Colonic mucosa (tissue), 4 donors: Measurements from ENCODE around the gene DNM1. TPM values are rescaled to one million over a fixed set of nuclear protein-coding genes. Genes with fewer than 3 reads are reported as not detected.

Source experiments
- DNase-seq: peaks from one replicate; pipeline ENCODE4 v3.0.0-alpha.2; 2020
- H3K27ac ChIP-seq: fragments of 200-600 bp; one replicate; pipeline ENCODE4 v1.8.0; 2021
- H3K27me3 ChIP-seq: fragments of 200-600 bp; one replicate; pipeline ENCODE4 v1.8.0; 2021
- H3K36me3 ChIP-seq: fragments of 200-600 bp; one replicate; pipeline ENCODE4 v1.8.0; 2021
- H3K4me1 ChIP-seq: fragments of 200-600 bp; one replicate; pipeline ENCODE4 v1.8.0; 2021; ENCODE audit warnings: mild to moderate bottlenecking
- H3K4me3 ChIP-seq: fragments of 200-600 bp; one replicate; pipeline ENCODE4 v1.8.0; 2021
- H3K9ac ChIP-seq, 2 donors: one replicate each; pipeline ENCODE4 v1.7.0; 2013; ENCODE audit warnings: control low read depth in 2 of 2, low read depth in 2 of 2, low read length in 2 of 2
- H3K9me3 ChIP-seq: fragments of 200-600 bp; one replicate; pipeline ENCODE4 v1.8.0; 2021
- intact Hi-C: fragments of 100-400 bp; cut with DNase I; formaldehyde crosslinking; loops from one replicate; pipeline ENCODE4 v1.14.1; 2022
- total RNA-seq, 2 donors: library from RNA; stranded (reverse); fragmentation: NEBNext Ultra II Directional in 1 of 2; extraction: Animal tissue kit (Norgen Biotek cat#: 25700) in 1 of 2; gene quantifications; one replicate each; pipeline ENCODE4 v1.2.1, GENCODE V29; 2021
- TF ChIP-seq, protein P1 (sequence below): fragments of 200-600 bp; IDR thresholded peaks from one replicate; pipeline ENCODE4 v1.8.0; 2022; ENCODE audit warnings: antibody characterized with exemption, mild to moderate bottlenecking
- donor health status: healthy.
- donor health status: DM: no; HTN: no; CAD: no.
- donor health status: DM: no; HTN: no; CAD: no.

Gene DNM1
- total RNA-seq: 1 to 10 TPM; 2.5 to 6.8 TPM

GRCh38 chr9:128203024-128203706 lies at the start of gene DNM1:
TSS of gene DNM1 (plus strand) at chr9:128203379. CDS start at chr9:128203471, 92 bp downstream.
- DNase-seq: peak; percentile 49
- peaks cover 12% of the 10 kb centered on the region for H3K27me3 ChIP-seq
- intact Hi-C loops: no loop called here
- no peaks in the 10 kb centered on the region for H3K36me3 ChIP-seq
- no peak within 1 kb of the TSS for H3K27ac ChIP-seq
- peak within 1 kb of the TSS in 1 of 2 donors; percentile 65 for H3K9ac ChIP-seq
- TF ChIP-seq, protein P1, sequence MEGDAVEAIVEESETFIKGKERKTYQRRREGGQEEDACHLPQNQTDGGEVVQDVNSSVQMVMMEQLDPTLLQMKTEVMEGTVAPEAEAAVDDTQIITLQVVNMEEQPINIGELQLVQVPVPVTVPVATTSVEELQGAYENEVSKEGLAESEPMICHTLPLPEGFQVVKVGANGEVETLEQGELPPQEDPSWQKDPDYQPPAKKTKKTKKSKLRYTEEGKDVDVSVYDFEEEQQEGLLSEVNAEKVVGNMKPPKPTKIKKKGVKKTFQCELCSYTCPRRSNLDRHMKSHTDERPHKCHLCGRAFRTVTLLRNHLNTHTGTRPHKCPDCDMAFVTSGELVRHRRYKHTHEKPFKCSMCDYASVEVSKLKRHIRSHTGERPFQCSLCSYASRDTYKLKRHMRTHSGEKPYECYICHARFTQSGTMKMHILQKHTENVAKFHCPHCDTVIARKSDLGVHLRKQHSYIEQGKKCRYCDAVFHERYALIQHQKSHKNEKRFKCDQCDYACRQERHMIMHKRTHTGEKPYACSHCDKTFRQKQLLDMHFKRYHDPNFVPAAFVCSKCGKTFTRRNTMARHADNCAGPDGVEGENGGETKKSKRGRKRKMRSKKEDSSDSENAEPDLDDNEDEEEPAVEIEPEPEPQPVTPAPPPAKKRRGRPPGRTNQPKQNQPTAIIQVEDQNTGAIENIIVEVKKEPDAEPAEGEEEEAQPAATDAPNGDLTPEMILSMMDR: peak; percentile 61
- peaks cover 7% of the 10 kb centered on the region for H3K4me1 ChIP-seq
- H3K9me3 ChIP-seq: no peaks in the 10 kb centered on the region
- peak within 1 kb of the TSS; percentile 59 for H3K4me3 ChIP-seq

DNA sequence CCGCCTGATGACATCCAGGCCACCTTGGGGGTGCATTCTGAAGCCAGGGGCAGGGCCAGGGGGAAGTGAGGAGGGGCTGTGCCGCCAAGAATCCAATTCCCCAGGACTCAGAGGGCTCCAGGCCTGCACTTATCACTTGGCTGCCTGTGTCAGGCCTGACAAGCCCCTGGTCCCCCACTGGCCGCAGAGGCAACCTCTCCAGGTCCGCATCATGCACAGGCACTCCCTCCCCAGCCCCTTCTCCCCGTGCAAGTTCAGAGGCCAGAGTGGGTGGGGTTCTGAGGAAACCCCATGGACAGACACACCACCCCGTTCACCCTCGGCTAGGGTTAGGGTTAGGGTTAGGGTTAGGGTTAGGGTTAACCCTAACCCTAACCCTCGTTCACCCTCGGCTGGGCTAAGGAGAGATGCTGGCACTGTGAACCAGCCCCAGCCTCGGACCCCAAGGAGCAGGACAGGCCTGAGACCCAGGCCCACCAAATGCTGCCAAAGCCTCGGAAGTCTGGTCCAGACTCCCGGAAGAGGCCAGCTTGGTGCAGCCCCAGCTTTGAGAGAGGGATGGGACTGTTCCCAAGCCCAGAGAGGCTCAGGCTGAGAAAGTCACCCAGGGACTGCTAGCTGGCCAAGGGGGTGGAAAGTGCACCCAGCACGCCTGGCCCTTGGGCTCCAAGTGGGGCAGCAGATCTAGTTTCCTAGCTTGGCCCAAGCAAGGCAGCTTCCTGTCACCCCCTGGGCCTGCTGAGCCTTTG lies 49.1 kb upstream of the DNM1 start:
- H3K27me3 ChIP-seq: no peaks in the 10 kb centered on the region
- no peaks in the 10 kb centered on the region for H3K4me1 ChIP-seq
- no peak overlapping the region for H3K4me3 ChIP-seq
- no peak overlapping the region for H3K9ac ChIP-seq
- TF ChIP-seq, protein P1: no peak
- no peak for DNase-seq
- intact Hi-C loops: no loop called here
- H3K27ac ChIP-seq: no peak overlapping the region
- H3K9me3 ChIP-seq: no peaks in the 10 kb centered on the region
- H3K36me3 ChIP-seq: no peaks in the 10 kb centered on the region

GRCh38 chr9:128155736-128156500 lies 47.3 kb upstream of the DNM1 start:
- no peak overlapping the region for H3K27ac ChIP-seq
- intact Hi-C loops: no loop called here
- no peaks in the 10 kb centered on the region for H3K9me3 ChIP-seq
- no peak for DNase-seq
- TF ChIP-seq, protein P1: no peak
- no peak overlapping the region for H3K9ac ChIP-seq
- no peaks in the 10 kb centered on the region for H3K4me1 ChIP-seq
- no peak overlapping the region for H3K4me3 ChIP-seq
- no peaks in the 10 kb centered on the region for H3K27me3 ChIP-seq
- H3K36me3 ChIP-seq: no peaks in the 10 kb centered on the region

DNA sequence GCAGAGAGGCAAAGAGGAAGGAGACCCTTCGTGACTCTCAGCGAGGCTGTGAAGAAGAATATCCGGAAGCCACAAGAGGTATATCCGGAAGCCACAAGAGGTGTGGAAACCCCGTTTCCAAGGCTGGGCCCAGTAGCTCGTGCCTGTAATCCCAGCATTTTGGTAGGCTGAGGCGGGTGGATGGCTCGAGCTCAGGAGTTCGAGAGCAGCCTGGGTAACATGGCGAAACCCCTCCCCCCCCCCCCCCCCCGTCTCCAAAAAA lies 43.7 kb upstream of the DNM1 start:
- H3K36me3 ChIP-seq: no peaks in the 10 kb centered on the region
- H3K4me3 ChIP-seq: peak overlapping the region; percentile 82
- intact Hi-C loops: no loop called here
- TF ChIP-seq, protein P1: no peak
- H3K4me1 ChIP-seq: no peaks in the 10 kb centered on the region
- peak overlapping the region; percentile 74 for H3K27ac ChIP-seq
- H3K9ac ChIP-seq: peak overlapping the region; percentile 59 to 63
- H3K27me3 ChIP-seq: no peaks in the 10 kb centered on the region
- H3K9me3 ChIP-seq: no peaks in the 10 kb centered on the region
- DNase-seq: peak; percentile 48

- intact Hi-C loops: no loop called here
- peak; percentile 98 for DNase-seq
- H3K9me3 ChIP-seq: no peaks in the 10 kb centered on the region
- H3K4me1 ChIP-seq: no peaks in the 10 kb centered on the region
- no peaks in the 10 kb centered on the region for H3K36me3 ChIP-seq
- peak within 1 kb of the TSS; percentile 67 to 73 for H3K9ac ChIP-seq
- TF ChIP-seq, protein P1: no peak
- peak within 1 kb of the TSS; percentile 74 for H3K27ac ChIP-seq
- peak within 1 kb of the TSS; percentile 82 for H3K4me3 ChIP-seq
- H3K27me3 ChIP-seq: no peaks in the 10 kb centered on the region
Measured at GRCh38 chr9:128159784-128160602, 43.2 kb upstream of the DNM1 start, which contains the start of gene BBLN. TSS of gene BBLN (plus strand) at chr9:128160265. CDS start at chr9:128160408, 143 bp downstream.
